ENCODE data around the gene ZNF536. TPM values are rescaled to one million over a fixed set of nuclear protein-coding genes. Genes with fewer than 3 reads are reported as not detected.
"Not testable (repeated sequence)": the region's sequence is repeated elsewhere in the genome, so short reads cannot be mapped to it uniquely, and the experiment has no call there.

ZNF536 gene
- total RNA-seq, 1 donor from 2014 or later = 0.43 TPM

DNA sequence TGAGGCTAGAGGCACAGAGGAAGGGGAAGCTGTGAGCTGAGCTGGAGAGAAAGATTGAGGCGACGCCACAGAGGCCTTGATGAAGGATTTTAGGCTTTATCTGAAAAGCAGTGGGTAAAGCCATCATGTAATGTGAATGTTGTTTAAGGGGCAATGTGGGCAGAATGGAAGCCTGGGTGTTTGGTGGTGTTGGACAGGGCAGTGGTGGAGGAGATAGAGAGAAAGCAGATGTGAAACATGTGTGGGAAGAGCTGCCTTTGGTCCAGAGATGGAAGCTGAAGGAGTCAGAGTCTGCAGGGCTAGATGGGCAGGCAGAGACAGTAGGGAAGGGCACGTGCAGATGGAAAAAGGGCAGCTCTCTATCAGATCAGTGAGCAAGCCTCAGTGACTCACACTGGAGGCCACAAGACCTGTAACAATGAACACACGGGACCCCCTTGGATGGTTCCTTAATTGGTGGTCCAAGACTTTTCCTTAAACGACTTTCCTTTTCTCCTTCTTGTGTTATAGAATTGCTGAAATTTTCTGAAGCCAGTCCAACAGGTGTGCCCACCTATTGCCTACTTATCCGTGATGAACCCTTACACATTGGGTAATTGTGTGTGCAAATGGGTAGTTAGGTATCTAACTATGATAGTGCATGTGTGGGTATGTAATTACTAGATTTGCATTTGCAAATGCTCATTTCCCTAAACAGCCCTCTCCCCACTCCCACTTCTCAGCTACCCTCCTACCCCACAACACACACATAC is 21.7 kb downstream of the ZNF536 start:
- Histone ChIP-seq H3K4me1 (ENCODE audit: insufficient read depth, low read length) (no peaks in the 10 kb centered on the region), H3K36me3 (ENCODE audit: insufficient read depth, low read length) (no peaks in the 10 kb centered on the region), H3K27ac (ENCODE audit: low read depth, low read length) (no peak overlapping the region), H3K27me3 (ENCODE audit: insufficient read depth, low read length) (no peaks in the 10 kb centered on the region), H3K9me3 (ENCODE audit: insufficient read depth, low read depth, low read length) (peaks cover 6% of the 10 kb centered on the region), H4K20me1 (ENCODE audit: insufficient read depth, low read length) (no peaks in the 10 kb centered on the region), H3K4me2 (ENCODE audit: low read length) (no peak overlapping the region), H2AFZ (ENCODE audit: low read depth, low read length) (no peak overlapping the region), H3K4me3 (ENCODE audit: insufficient read depth, low read depth, low read length) (no peak overlapping the region), H3K79me2 (ENCODE audit: insufficient read depth, low read length) (no peaks in the 10 kb centered on the region), H3K9ac (ENCODE audit: low read length) (no peak overlapping the region)
- Mint-ChIP-seq H3K4me1 (ENCODE audit: low read depth, unreplicated experiment) (peaks cover 23% of the 10 kb centered on the region), H3K4me3 (ENCODE audit: unreplicated experiment) (no peak overlapping the region), H3K9me3 (ENCODE audit: unreplicated experiment) (no peaks in the 10 kb centered on the region), H3K27me3 (ENCODE audit: low read depth, unreplicated experiment) (peaks cover 55% of the 10 kb centered on the region), H3K36me3 (ENCODE audit: low read depth, unreplicated experiment) (no peaks in the 10 kb centered on the region), H3K27ac (ENCODE audit: unreplicated experiment) (no peak overlapping the region)
- no peak for DNase-seq (ENCODE audit: low read depth)
- no peak for TF ChIP-seq EZH2 (IDR thresholded peaks at IDR 0.05; ENCODE audit: insufficient read depth, low read length)
- TF ChIP-seq, protein P1, sequence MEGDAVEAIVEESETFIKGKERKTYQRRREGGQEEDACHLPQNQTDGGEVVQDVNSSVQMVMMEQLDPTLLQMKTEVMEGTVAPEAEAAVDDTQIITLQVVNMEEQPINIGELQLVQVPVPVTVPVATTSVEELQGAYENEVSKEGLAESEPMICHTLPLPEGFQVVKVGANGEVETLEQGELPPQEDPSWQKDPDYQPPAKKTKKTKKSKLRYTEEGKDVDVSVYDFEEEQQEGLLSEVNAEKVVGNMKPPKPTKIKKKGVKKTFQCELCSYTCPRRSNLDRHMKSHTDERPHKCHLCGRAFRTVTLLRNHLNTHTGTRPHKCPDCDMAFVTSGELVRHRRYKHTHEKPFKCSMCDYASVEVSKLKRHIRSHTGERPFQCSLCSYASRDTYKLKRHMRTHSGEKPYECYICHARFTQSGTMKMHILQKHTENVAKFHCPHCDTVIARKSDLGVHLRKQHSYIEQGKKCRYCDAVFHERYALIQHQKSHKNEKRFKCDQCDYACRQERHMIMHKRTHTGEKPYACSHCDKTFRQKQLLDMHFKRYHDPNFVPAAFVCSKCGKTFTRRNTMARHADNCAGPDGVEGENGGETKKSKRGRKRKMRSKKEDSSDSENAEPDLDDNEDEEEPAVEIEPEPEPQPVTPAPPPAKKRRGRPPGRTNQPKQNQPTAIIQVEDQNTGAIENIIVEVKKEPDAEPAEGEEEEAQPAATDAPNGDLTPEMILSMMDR (IDR thresholded peaks at IDR 0.05; ENCODE audit: insufficient read depth, low read depth, low read length) = no peak
- FAIRE-seq = no peak

DNA sequence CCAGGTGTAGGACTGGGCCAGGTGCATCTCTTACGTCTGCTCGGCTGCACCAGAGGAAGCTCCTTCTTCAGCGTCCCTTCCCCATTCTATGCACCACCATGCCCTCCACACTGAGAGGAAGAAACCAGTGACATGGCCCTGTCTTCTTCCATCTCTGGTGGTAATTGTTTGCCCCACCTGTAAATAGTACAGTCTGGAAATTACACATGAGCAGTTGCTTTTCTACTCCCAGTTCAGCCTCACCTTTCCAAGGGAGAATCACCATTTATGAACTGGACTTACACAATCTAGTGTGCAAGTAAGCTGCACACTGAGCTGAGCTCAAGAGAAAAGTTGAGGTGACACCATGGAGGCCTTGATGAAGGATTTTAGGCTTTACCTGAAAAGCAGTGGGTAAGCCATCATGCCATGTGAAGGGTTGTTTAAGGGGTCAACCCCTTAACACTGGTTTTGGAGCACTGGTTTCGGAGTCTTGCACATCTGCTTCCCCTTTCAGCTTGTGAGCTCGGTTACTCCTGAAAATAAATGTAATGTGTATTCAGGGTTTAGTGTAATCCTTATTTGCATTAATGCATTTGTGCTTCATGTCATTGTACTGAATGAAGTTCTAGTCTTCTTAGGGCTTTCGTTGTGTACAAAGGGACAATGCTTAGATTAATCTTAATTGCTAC is 22.4 kb downstream of the ZNF536 start:
- Histone ChIP-seq H4K20me1 (ENCODE audit: insufficient read depth, low read length) (no peaks in the 10 kb centered on the region), H3K36me3 (ENCODE audit: insufficient read depth, low read length) (no peaks in the 10 kb centered on the region), H3K9me3 (ENCODE audit: insufficient read depth, low read depth, low read length) (peaks cover 6% of the 10 kb centered on the region), H3K79me2 (ENCODE audit: insufficient read depth, low read length) (no peaks in the 10 kb centered on the region), H3K27ac (ENCODE audit: low read depth, low read length) (no peak overlapping the region), H3K9ac (ENCODE audit: low read length) (no peak overlapping the region), H3K27me3 (ENCODE audit: insufficient read depth, low read length) (no peaks in the 10 kb centered on the region), H3K4me1 (ENCODE audit: insufficient read depth, low read length) (no peaks in the 10 kb centered on the region), H3K4me3 (ENCODE audit: insufficient read depth, low read depth, low read length) (no peak overlapping the region), H3K4me2 (ENCODE audit: low read length) (no peak overlapping the region), H2AFZ (ENCODE audit: low read depth, low read length) (no peak overlapping the region)
- FAIRE-seq (peak; percentile 52), DNase-seq (ENCODE audit: low read depth) (no peak)
- TF ChIP-seq, protein P1 (IDR thresholded peaks at IDR 0.05; ENCODE audit: insufficient read depth, low read depth, low read length) = no peak
- TF ChIP-seq EZH2 (IDR thresholded peaks at IDR 0.05; ENCODE audit: insufficient read depth, low read length) = no peak
- H3K4me3 Mint-ChIP-seq (ENCODE audit: unreplicated experiment) = no peak overlapping the region
- H3K4me1 Mint-ChIP-seq (ENCODE audit: low read depth, unreplicated experiment) = peaks cover 23% of the 10 kb centered on the region
- H3K27me3 Mint-ChIP-seq (ENCODE audit: low read depth, unreplicated experiment) = peaks cover 49% of the 10 kb centered on the region
- H3K9me3 Mint-ChIP-seq (ENCODE audit: unreplicated experiment) = no peaks in the 10 kb centered on the region
- H3K36me3 Mint-ChIP-seq (ENCODE audit: low read depth, unreplicated experiment) = no peaks in the 10 kb centered on the region
- H3K27ac Mint-ChIP-seq (ENCODE audit: unreplicated experiment) = no peak overlapping the region

DNA sequence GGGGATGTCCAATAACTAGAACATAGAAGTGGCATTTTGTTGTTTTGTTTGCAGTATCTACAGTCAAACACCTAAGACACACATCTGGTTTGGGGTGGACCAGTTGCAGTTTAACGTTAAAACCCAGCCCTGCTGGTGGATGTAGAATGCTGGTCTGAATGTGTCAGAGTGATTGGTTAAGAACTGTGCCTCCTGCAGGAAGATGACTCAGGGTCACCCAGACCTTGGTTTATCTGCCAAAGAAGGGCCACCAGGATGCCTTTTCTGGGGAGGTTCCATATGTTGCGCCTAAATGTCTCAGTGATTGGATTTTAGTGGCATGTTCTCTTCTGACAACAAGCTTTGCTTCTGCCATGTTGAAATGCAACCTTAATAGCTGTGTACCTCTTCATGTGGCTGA is 23.1 kb downstream of the ZNF536 start:
- H3K27me3 ChIP-seq (ENCODE audit: insufficient read depth, low read length) = no peaks in the 10 kb centered on the region
- no peak overlapping the region for H3K4me3 Mint-ChIP-seq (ENCODE audit: unreplicated experiment)
- H3K9me3 ChIP-seq (ENCODE audit: insufficient read depth, low read depth, low read length) = peaks cover 6% of the 10 kb centered on the region
- no peaks in the 10 kb centered on the region for H3K4me1 ChIP-seq (ENCODE audit: insufficient read depth, low read length)
- no peaks in the 10 kb centered on the region for H3K36me3 Mint-ChIP-seq (ENCODE audit: low read depth, unreplicated experiment)
- H3K36me3 ChIP-seq (ENCODE audit: insufficient read depth, low read length) = no peaks in the 10 kb centered on the region
- DNase-seq (ENCODE audit: low read depth) = no peak
- H3K79me2 ChIP-seq (ENCODE audit: insufficient read depth, low read length) = no peaks in the 10 kb centered on the region
- no peak overlapping the region for H3K4me2 ChIP-seq (ENCODE audit: low read length)
- no peaks in the 10 kb centered on the region for H3K9me3 Mint-ChIP-seq (ENCODE audit: unreplicated experiment)
- no peak overlapping the region for H3K9ac ChIP-seq (ENCODE audit: low read length)
- H2AFZ ChIP-seq (ENCODE audit: low read depth, low read length) = no peak overlapping the region
- H4K20me1 ChIP-seq (ENCODE audit: insufficient read depth, low read length) = no peaks in the 10 kb centered on the region
- peaks cover 23% of the 10 kb centered on the region for H3K4me1 Mint-ChIP-seq (ENCODE audit: low read depth, unreplicated experiment)
- no peak overlapping the region for H3K4me3 ChIP-seq (ENCODE audit: insufficient read depth, low read depth, low read length)
- H3K27ac Mint-ChIP-seq (ENCODE audit: unreplicated experiment) = no peak overlapping the region
- H3K27me3 Mint-ChIP-seq (ENCODE audit: low read depth, unreplicated experiment) = peaks cover 43% of the 10 kb centered on the region
- H3K27ac ChIP-seq (ENCODE audit: low read depth, low read length) = no peak overlapping the region
- FAIRE-seq = no peak
- TF ChIP-seq EZH2 (IDR thresholded peaks at IDR 0.05; ENCODE audit: insufficient read depth, low read length) = no peak
- TF ChIP-seq, protein P1 (IDR thresholded peaks at IDR 0.05; ENCODE audit: insufficient read depth, low read depth, low read length) = no peak

DNA sequence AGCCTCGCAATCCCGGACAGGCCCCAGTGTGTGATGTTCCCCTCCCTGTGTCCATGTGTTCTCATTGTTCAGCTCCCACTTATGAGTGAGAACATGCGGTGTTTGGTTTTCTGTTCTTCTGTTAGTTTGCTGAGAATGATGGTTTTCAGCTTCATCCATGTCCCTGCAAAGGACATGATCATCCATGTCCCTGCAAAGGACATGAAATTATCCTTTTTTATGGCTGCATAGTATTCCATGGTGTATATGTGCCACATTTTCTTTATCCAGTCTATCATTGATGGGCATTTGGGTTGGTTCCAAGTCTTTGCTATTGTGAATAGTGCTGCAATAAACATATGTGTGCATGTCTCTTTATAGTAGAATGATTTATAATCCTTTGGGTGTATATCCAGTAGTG is 26.4 kb downstream of the ZNF536 start:
- not testable (repeated sequence) for DNase-seq (ENCODE audit: low read depth); H3K4me1 Mint-ChIP-seq (ENCODE audit: low read depth, unreplicated experiment); H3K4me1 ChIP-seq (ENCODE audit: insufficient read depth, low read length); H3K4me2 ChIP-seq (ENCODE audit: low read length); H3K4me3 ChIP-seq (ENCODE audit: insufficient read depth, low read depth, low read length); H3K27ac ChIP-seq (ENCODE audit: low read depth, low read length); H3K9me3 Mint-ChIP-seq (ENCODE audit: unreplicated experiment); H3K36me3 Mint-ChIP-seq (ENCODE audit: low read depth, unreplicated experiment); H3K9ac ChIP-seq (ENCODE audit: low read length); FAIRE-seq; H3K4me3 Mint-ChIP-seq (ENCODE audit: unreplicated experiment); H3K27me3 ChIP-seq (ENCODE audit: insufficient read depth, low read length); H2AFZ ChIP-seq (ENCODE audit: low read depth, low read length); H4K20me1 ChIP-seq (ENCODE audit: insufficient read depth, low read length); H3K79me2 ChIP-seq (ENCODE audit: insufficient read depth, low read length); H3K9me3 ChIP-seq (ENCODE audit: insufficient read depth, low read depth, low read length); H3K27ac Mint-ChIP-seq (ENCODE audit: unreplicated experiment); H3K36me3 ChIP-seq (ENCODE audit: insufficient read depth, low read length)
- H3K27me3 Mint-ChIP-seq (ENCODE audit: low read depth, unreplicated experiment) = peaks cover 28% of the 10 kb centered on the region

Measured in astrocyte (in vitro differentiated cells and primary cell).